Measurements from ENCODE around the gene EXTL1. TPM values are rescaled to one million over a fixed set of nuclear protein-coding genes. Genes with fewer than 3 reads are reported as not detected.

The EXTL1 gene
- total RNA-seq, 1 donor from 2014 or later, result 1.2 TPM

DNA sequence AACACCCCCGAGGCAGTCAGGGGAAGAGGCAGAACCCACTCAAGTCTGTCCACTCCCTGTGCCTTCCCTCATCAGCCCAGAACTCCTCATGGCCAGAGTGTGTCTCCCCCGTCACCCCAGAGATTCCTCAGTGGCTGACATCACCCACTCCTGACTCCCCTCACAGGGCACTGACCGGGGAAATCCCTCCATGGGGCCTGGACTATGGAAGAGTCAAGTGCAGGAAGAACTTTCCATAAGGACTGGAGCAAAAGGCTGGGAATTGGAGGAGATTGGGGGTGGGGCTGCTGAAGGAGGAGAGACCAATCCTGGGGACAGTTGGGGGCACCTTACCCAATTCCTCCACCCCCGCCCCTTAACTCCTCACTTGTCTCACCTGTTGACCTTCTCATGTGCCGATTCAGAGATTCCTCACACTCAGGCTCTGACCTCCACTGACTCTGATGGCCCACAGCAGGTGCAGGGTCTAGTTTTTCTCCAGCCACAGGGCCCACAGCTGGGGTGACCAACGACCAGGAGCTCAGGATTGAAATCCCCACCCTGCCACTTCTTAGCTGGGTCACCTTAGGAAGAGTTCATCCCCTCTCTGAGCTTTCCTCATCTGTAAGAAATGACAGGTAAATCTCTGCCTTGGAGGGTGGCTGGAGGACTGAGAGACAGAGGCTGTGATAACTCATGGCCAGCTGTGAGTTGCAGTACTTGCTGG, 481 bp upstream of the EXTL1 start:
- DNase-seq (ENCODE audit: low spot score in 2 of 2) (no peak), FAIRE-seq (no peak)

DNA sequence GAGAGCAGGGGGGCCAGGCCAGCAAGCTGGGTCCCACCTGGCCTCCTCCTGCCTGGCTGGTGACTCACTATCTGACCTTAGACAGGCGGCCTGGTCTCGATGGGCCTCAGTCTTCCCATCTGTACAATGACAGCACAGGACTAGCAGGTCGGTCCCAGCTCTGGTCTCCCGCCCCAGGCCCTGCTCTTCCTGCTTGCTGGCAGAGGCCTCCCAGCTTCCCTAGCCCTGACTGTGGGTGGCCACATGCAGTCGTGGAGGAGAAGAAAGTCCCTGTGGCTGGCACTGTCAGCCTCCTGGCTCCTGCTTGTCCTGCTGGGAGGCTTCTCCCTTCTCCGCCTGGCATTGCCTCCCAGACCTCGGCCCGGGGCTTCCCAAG, 817 bp downstream of the EXTL1 start:
- DNase-seq (ENCODE audit: low spot score in 2 of 2), result no peak
- no peak for FAIRE-seq

DNA sequence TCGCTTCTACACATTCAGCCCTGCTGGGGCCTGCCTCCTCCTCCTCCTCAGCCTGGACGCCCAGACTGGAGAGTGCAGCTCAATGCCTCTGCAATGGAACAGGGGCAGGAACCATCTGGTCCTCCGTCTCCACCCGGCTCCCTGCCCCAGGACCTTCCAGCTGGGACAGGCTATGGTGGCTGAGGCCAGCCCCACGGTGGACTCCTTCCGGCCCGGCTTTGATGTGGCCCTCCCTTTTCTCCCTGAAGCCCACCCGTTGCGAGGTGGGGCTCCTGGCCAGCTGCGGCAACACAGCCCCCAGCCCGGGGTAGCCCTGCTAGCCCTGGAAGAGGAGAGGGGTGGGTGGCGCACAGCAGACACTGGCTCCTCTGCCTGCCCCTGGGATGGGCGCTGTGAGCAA, 1.4 kb downstream of the EXTL1 start:
- FAIRE-seq (no peak), DNase-seq (ENCODE audit: low spot score in 2 of 2) (no peak)

DNA sequence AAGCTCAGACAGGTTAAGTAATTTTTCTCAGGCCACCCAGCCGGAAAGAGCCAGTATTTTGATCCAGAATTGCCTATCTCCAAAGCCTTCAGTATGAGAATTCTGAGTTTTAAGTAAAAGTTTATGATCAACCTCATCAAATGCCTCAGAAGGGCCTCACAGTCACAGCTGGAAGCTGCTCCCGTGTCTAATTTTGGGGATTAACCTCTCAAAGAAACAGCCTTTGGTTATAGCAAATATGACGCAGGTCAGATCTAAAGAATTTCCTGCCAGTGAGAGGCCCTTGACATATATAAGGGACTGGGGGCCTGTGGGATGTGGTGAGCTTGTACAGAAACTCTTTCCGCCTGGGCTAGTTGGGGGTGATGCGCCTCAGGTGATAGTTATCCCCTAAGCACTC, 2.3 kb downstream of the EXTL1 start:
- FAIRE-seq (no peak), DNase-seq (ENCODE audit: low spot score in 2 of 2) (no peak)

DNA sequence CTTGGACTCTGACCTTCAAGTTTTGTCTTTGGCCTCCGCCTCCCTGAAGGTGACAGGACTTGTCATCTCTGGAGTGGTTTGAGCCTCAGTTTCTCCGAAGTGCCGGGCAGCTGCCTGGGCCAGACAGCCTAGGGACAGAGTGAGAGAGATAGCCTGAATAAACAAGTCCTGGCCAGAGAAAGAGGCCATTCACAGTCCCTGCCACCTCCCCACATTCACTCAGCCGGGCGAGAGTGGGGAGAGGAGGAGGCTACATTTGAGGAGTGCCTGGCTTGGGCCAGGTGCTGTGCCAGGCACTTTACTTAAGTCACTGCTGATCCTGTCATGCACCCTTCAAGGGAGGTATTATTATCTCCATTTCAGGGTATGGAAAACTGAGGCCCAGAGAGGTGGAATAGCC, 3.5 kb downstream of the EXTL1 start:
- no peak for FAIRE-seq
- no peak for DNase-seq (ENCODE audit: low spot score in 2 of 2)

DNA sequence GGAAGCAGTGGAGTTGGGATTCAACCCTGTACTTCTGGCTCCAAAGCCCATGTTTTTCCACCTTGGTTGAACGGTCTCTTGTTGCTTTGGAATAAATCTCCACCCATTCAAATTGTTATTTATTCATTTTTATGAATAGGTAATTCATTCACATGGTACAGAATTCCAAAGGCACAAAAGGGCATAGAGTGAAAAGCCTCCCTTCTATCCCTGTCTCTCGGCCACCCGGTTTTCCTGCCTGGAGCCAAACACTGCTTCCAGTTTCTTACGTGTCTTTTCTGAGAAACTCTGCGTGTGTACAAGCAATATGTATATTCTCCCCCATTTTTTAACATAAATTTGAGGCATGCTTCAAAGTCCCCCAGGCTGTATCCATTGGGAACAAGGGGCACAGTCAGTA, 3.9 kb downstream of the EXTL1 start:
- no peak for FAIRE-seq

DNA sequence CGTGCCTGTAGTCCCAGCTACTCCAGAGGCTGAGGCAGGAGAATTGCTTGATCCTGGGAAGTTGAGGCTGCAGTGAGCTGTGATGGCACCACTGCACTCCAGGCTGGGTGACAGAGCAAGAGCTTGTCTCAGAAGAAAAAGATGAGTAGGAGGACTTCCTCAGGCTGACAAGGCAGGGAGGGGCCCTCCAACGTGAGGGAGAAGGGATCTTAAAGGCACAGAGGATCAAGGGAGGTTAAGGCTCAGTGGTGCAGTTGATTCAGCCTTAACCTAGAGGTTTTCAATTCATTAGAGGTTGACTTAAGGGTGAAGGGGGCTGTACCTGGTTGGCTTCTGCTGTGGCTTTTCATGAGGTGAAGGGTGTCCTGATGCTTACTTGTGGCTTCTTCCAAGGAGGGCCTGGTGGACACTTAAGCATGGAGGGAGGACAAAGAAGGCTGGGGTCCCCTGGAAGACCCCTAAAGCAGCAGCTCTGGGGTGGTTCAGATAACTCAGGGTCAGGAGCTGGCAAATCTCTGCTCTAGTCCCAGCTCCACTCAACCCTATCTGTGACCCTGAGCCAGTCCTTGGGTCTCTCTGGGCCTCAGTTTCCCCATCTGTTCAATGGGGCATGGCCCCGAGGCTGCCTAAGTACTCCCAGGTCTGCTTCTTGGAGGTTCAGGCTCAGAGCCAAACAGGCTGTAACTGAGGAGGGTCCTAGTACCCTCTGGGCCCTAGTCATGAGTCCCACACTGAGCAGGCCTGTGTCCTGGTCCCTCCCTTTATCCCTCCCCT, 6.3 kb downstream of the EXTL1 start:
- FAIRE-seq (no peak), DNase-seq (ENCODE audit: low spot score in 2 of 2) (no peak)

More for the DNA sequence above, 3.9 kb downstream of the EXTL1 start:
- no peak for DNase-seq (ENCODE audit: low spot score in 2 of 2)

DNA sequence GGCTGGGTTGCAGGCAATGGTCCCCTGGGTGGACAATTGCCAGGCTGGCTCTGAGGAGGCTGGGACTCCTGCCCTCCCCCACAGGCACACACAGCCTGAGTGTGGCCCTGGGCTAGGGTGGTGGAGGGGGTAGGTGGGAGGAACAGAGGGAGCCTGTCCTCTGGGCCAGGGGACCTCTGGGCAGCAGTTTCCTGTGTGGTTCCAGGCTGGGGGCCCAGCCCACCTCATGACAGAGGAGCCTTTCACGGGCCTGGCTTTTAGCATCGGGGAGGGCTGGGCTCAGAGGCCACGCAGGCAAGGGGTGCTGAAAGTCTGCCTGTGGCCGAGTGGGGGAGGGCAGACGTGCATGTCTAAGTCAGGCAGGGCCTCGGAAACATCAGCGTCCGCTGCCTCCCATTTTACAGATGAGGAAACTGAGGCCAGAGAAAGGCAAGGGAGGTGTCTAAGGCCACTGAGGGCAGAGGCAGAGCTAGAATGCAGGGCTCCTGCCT, 7.0 kb downstream of the EXTL1 start:
- DNase-seq (ENCODE audit: low spot score in 2 of 2), result no peak
- FAIRE-seq, result no peak

DNA sequence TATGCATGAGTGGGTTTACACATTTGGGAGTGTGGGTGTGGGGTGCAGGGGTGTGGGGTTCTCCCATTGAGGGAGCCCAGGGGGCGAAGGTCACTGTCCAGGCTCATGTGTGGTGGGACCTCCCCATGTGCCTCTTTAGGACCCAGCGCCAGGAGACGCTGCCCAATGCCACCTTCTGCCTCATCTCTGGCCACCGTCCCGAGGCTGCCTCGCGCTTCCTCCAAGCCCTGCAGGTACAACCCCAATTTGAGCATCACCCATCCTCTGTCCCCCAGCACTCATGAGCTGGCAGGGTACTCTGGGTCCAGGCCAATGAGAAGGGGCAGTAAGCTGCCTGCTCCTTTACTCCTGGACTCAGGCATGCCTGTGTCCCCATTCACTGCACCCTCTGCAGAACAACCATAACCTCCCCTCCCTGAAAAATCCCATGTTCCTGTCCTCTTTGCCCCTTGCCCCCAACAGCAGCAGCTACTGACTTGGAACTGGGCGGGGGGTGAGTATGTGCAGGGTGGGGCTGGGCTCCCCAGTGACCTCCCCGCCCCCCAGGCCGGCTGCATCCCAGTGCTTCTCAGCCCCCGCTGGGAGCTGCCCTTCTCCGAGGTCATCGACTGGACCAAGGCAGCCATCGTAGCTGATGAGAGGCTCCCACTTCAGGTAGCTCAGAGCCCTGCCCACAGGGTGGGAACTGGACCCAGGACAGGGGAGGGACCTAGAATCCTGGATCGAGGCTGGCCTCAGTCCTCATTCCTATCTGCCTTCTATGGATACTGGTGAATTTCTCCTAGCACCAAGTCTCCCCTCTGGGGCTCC, 7.7 kb downstream of the EXTL1 start:
- DNase-seq (ENCODE audit: low spot score in 2 of 2), result no peak
- no peak for FAIRE-seq

DNA sequence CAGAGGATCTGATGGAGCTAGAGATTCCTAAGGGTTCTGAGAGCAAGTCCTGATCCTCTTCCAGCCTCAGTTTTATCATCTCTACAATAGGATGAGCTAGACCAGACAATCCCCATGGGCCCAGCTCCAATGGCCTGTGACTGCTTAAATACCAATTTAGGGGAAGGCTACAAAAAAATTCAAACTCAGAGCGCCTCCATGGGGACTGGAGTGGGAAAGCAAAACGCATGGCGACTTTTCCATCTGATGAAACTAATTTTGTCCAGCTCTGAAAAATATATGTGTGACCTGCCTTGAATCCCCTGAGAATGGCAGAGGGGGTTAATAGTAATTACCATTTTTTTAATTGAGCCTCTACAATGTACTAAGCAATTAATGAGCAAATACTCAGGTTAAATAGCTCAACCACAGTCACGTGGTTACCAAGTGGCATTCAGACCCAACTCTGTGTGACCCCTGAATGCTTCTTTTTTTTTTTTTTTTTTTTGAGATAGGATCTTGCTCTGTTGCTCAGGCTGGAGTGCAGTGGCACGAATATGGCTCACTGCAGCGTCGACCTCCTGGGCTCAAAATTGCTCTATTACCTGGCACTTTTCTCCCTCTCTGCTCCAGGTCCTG, 8.4 kb downstream of the EXTL1 start:
- DNase-seq (ENCODE audit: low spot score in 2 of 2) (no peak), FAIRE-seq (no peak)

DNA sequence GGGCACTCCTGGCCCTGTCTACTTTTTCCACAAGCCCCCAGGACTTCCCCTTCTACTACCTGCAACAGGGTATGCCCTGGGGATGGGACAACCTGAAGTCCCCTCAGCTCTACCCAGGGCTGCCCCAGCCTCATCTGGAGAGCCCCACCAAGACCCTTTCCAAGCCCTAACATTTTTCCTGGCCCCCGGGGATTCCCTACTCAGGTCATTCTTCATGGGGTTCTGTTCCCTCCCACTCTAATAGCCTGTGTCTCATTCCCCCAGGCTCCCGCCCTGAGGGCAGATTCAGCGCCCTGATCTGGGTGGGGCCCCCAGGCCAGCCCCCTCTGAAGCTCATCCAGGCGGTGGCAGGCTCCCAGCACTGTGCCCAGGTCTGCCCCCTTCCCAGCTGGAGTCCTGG, 9.6 kb downstream of the EXTL1 start:
- DNase-seq (ENCODE audit: low spot score in 2 of 2) (no peak), FAIRE-seq (no peak)

DNA sequence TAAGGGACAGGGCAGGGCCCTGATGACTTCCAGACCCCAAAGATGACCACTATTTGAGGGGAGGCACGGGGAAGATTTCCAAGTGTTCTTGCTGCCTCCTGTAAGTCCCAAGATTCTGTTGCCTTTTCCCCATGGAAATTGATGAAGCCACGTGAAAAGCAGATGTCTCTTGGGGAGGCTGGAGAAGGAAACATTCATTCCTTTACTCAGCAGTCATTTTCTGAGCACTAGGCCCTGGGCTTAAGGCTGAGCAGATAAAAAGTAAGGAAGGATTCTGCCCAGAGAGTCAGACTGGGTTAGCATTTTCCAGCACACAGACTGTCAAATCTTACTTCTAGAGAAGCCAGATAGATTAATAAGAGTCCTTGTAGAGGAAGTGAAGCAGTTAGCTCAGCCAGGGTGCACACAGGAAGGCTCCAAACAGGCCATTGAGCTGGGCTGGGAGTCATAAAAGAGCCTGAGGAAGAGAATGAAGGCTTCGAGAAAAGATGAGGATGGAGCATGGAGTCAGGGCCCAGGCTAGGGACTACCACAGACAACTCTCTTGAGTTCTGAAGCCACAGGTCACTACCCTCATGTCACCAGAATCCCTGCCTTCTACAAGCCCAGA, 10.1 kb downstream of the EXTL1 start:
- no peak for FAIRE-seq
- DNase-seq (ENCODE audit: low spot score in 2 of 2), result no peak

DNA sequence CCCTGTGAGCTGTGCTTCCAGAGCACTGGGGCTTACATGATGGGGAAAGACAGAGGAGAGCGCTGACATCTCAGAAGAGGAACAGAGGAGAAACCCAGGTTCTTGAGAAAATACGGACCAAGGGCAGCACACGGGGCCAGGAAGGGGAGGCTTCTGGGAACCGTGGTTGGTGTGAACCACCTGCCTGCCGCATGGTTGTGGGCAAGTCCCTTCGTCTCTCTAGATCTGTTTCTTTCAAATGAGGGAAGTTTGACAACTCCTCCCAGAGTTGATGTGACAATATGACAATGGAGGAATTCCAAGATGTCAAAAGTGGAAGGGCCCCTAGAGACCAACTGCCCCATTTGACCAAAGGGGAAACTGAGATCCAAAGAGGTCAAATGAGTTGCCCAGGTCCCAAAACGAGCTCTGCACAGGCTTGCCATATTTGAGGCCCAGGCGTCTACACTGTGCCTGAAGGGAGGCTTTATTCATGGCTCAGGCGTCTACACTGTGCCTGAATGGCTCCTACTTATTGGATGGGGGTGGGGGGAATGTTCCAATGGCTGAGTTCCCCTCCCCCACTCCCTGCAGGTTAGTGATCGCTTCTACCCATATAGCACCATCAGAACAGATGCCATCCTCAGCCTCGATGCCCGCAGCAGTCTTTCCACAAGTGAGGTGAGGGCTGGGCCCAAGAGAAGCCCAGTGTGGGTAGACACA, 11.2 kb downstream of the EXTL1 start:
- no peak for FAIRE-seq
- DNase-seq (ENCODE audit: low spot score in 2 of 2), result no peak

DNA sequence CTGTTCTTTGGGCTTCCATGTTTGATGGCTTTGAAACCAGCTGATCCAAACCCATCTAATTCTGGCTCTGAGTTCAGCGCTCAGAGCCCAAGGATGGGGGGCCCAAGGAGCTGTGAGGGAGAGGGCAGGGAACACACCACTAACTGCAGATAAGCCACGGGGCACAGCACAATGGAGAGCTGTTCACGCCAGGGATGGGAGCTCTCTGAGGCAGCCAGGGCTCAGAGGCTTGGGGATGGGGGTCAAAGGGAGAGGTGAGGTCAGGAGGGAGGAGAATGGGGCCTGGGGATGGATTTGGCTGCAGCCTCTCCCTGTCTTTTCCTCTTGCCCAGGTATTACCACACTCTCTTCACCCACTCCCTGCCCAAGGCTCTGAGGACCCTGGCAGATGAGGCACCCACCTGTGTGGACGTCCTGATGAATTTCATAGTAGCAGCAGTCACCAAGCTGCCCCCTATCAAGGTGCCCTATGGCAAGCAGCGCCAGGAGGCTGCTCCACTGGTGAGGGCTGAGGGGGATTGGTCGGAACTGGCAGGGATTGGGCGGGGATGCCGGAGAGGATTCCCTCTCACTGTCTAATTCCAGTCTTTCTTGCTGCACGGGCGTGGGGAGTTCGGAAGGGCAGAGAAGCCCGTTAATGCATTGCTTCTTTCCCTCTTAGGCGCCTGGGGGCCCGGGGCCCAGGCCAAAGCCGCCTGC, 13.1 kb downstream of the EXTL1 start:
- DNase-seq (ENCODE audit: low spot score in 2 of 2) (no peak), FAIRE-seq (no peak)

DNA sequence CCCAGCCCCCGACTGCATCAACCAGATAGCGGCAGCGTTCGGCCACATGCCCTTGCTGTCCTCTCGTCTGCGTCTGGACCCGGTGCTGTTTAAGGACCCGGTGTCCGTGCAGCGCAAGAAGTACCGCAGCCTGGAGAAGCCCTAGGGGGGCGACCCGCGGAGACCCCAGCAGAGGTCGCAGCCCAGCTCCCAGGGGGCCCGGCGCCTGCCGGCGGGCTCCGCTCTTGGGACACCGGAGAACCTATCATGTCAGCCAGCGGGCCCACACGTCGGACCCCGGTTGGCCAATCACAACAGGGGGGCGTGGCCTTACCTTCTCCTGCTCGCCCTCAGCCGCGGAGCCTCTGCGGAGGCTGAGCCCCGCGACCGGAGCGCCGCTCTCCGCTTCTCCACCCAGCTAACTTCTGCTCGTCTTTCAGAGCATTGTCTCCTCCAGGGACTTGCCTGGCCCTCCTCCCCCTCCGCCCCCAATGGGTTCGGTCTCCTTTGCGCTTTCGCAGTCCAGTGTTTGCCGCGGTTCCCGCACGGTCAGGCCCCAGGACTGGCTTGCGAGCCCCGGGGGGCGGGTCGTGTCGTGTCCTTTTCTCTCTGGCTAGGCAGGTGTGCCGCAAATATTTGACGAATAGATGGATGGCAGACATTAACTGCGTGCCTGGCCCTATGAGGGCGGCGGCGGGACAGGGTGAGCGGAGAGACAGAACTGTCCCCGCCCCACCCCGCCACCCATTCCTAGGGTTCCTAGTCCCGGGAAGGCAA, 13.8 kb downstream of the EXTL1 start:
- DNase-seq (ENCODE audit: low spot score in 2 of 2), result peak; percentile 89 to 98
- FAIRE-seq, result no peak

DNA sequence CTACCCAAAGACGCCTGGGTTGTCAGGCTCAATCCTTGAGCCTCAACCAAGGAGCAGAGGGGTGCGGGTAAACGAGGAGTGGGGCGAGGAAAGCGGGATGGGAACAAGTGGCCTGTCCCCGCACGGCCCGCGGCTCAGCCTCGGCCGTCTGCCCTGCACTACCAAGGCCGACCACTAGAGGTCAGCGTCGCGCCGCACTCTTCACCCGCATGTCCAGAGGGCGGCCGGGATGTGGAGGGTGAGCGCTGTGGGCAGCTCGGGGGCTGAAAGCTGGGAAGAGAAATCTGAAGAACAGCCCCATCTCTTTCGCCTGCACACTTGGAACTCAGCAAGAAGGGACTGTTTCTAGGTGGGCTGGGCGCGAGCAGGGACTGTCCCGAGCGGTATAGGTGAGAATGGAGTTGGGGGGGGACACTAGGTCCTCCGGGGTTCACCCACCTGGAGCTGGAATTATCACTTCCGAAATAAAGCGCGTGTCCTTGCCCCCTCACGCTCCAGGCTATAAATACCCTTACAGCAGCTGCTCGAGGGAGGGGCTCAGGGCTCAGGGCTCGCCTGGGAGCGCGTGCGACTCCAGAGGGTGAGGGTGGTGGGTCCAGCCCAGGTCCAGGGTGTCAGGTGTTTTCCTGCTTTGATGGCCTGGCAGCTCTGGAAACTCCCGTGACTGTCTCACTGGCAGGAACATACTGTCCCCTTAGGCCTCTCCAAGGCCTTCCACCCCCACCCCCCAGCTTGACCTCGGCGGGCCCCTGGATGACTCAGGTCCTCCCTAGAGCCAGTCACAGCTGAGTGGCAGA, 14.6 kb downstream of the EXTL1 start:
- DNase-seq (ENCODE audit: low spot score in 2 of 2), result peak; percentile 87 to 93
- FAIRE-seq, result no peak

DNA sequence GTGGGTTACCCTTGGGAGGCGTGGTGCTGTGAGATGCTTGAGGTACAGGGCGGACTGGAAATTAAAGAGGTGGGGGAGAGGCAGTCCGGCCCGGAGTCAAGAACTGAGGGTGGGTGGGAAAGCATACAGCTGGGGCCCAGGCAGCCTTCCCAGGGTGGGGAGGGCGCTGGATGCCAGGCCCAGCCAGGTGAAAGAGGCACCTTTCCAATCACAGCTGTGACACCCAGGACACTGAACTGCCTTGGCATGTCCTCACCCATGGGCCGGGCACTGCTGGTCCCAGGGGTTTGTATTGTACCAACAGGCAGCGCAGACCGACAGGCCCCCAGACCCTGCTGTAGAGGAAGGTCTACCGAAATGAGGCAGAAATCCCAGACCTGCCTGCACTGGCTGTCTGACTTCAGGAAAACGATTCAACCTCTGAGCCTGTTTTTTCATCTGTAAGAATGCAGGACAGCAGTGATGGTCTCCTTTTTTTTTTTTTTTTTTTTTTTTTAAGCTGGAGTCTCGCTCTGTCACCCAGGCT, 15.2 kb downstream of the EXTL1 start:
- no peak for FAIRE-seq
- DNase-seq (ENCODE audit: low spot score in 2 of 2), result no peak

All from frontal cortex (tissue), 4 donors.